Activated T-cell treated with anti-CD3 and anti-CD28 coated beads, Interleukin-2, amount 50 U/mL, for 24 hours (primary cell): Measurements from ENCODE around the gene GPR132.

Experiments
- DNase-seq: peaks from one replicate; pipeline ENCODE4 v3.0.0-alpha.2; 2020
- H3K27ac Mint-ChIP-seq: 2 replicates; pipeline ENCODE4 v1.8.0; 2020; ENCODE audit warnings: mild to moderate bottlenecking, mixed read lengths
- H3K27me3 Mint-ChIP-seq: 2 replicates; pipeline ENCODE4 v1.8.0; 2020; ENCODE audit warnings: mixed read lengths
- H3K36me3 Mint-ChIP-seq: 2 replicates; pipeline ENCODE4 v1.8.0; 2020; ENCODE audit warnings: low read depth, mixed read lengths
- H3K4me1 Mint-ChIP-seq: 2 replicates; pipeline ENCODE4 v1.8.0; 2020; ENCODE audit warnings: low read depth, mixed read lengths
- H3K4me3 Mint-ChIP-seq: 2 replicates; pipeline ENCODE4 v1.8.0; 2020; ENCODE audit warnings: mild to moderate bottlenecking, moderate library complexity, mixed read lengths
- H3K9me3 Mint-ChIP-seq: 2 replicates; pipeline ENCODE4 v1.8.0; 2020; ENCODE audit warnings: mixed read lengths

The GPR132 gene

GRCh38 chr14:105010106-105010505, 55.1 kb downstream of the GPR132 start:
- Mint-ChIP-seq H3K36me3 (peaks cover 77% of the 10 kb centered on the region), H3K9me3 (no peaks in the 10 kb centered on the region), H3K4me1 (peaks cover 29% of the 10 kb centered on the region), H3K27ac (no peak overlapping the region), H3K27me3 (no peaks in the 10 kb centered on the region), H3K4me3 (no peak overlapping the region)
- no peak for DNase-seq

GRCh38 chr14:105007593-105008264, 57.5 kb downstream of the GPR132 start:
- H3K4me3 Mint-ChIP-seq, result no peak overlapping the region
- H3K4me1 Mint-ChIP-seq, result peaks cover 15% of the 10 kb centered on the region
- DNase-seq, result no peak
- H3K36me3 Mint-ChIP-seq, result peaks cover 57% of the 10 kb centered on the region
- no peak overlapping the region for H3K27ac Mint-ChIP-seq
- no peaks in the 10 kb centered on the region for H3K27me3 Mint-ChIP-seq
- no peaks in the 10 kb centered on the region for H3K9me3 Mint-ChIP-seq

- H3K9me3 Mint-ChIP-seq, result no peaks in the 10 kb centered on the region
- H3K27me3 Mint-ChIP-seq, result no peaks in the 10 kb centered on the region
- H3K27ac Mint-ChIP-seq, result no peak overlapping the region
- H3K4me3 Mint-ChIP-seq, result no peak overlapping the region
- DNase-seq, result no peak
- peaks cover 50% of the 10 kb centered on the region for H3K36me3 Mint-ChIP-seq
- H3K4me1 Mint-ChIP-seq, result peaks cover 9% of the 10 kb centered on the region
Measured at GRCh38 chr14:105006831-105007592, 58.2 kb downstream of the GPR132 start.

- no peaks in the 10 kb centered on the region for H3K27me3 Mint-ChIP-seq
- H3K27ac Mint-ChIP-seq, result no peak overlapping the region
- H3K9me3 Mint-ChIP-seq, result no peaks in the 10 kb centered on the region
- H3K36me3 Mint-ChIP-seq, result peaks cover 42% of the 10 kb centered on the region
- peaks cover 6% of the 10 kb centered on the region for H3K4me1 Mint-ChIP-seq
- no peak overlapping the region for H3K4me3 Mint-ChIP-seq
- DNase-seq, result no peak
Measured at GRCh38 chr14:105005929-105006830, 59.0 kb downstream of the GPR132 start.

- Mint-ChIP-seq H3K27ac (no peak overlapping the region), H3K9me3 (no peaks in the 10 kb centered on the region), H3K36me3 (peaks cover 34% of the 10 kb centered on the region), H3K4me1 (peaks cover 6% of the 10 kb centered on the region), H3K27me3 (no peaks in the 10 kb centered on the region), H3K4me3 (no peak overlapping the region)
- DNase-seq, result no peak
Measured at GRCh38 chr14:105005329-105005928, 59.8 kb downstream of the GPR132 start.
